Left lung (tissue), 10 donors: ENCODE data around the gene ABCD1. TPM values are rescaled to one million over a fixed set of nuclear protein-coding genes. Genes with fewer than 3 reads are reported as not detected.

ENCODE experiments used
- ATAC-seq: fragments of 200-7000 bp; cut with Tn5 transposase; one replicate; pipeline ENCODE4 v1.9.1; 2020; ENCODE audit warnings: moderate library complexity
- DNase-seq, 4 donors: peaks; one replicate each; pipeline ENCODE4 v3.0.0-alpha.2; 2013 to 2020
- H3K27ac ChIP-seq, 2 donors: fragments of 200-600 bp; sonication (generic) in 1 of 2; one replicate each; pipeline versions ENCODE4 v1.5.0 to v1.8.0; 2020 to 2021
- H3K27me3 ChIP-seq, 2 donors: fragments of 200-600 bp; sonication (generic) in 1 of 2; one replicate each; pipeline versions ENCODE4 v1.5.0 to v1.8.0; 2020 to 2021
- H3K36me3 ChIP-seq, 2 donors: fragments of 200-600 bp; sonication (generic) in 1 of 2; one replicate each; pipeline versions ENCODE4 v1.5.0 to v1.8.0; 2020 to 2021
- H3K4me1 ChIP-seq, 2 donors: fragments of 200-600 bp; one replicate each; pipeline ENCODE4 v1.8.0; 2021
- H3K4me3 ChIP-seq, 2 donors: fragments of 200-600 bp; sonication (generic) in 1 of 2; one replicate each; pipeline versions ENCODE4 v1.5.0 to v1.8.0; 2020 to 2021; ENCODE audit warnings: mild to moderate bottlenecking in 1 of 2
- H3K9me3 ChIP-seq, 2 donors: fragments of 200-600 bp; sonication (generic) in 1 of 2; one replicate each; pipeline versions ENCODE4 v1.5.0 to v1.8.0; 2020 to 2021
- CTCF ChIP-seq, 2 donors: fragments of 200-600 bp; sonication (generic) in 1 of 2; IDR thresholded peaks; one replicate each; pipeline versions ENCODE4 v1.5.0 to v1.8.0; 2021; ENCODE audit warnings: antibody characterized with exemption in 2 of 2
- intact Hi-C, 2 donors: fragments of 100-400 bp; cut with DNase I; formaldehyde crosslinking; loops; one replicate each; pipeline versions ENCODE4 v1.11.2 to v1.14.2; 2022
- polyA plus RNA-seq, 6 donors: library from polyadenylated mRNA; unstranded; fragments of 120-200 nt; gene quantifications; one replicate each; pipeline ENCODE4 v1.2.1, GENCODE V29; 2013; ENCODE audit not compliant: insufficient read length in 6 of 6
- total RNA-seq, 2 donors: library from RNA; stranded (reverse); fragmentation: NEBNext Ultra II Directional; extraction: Animal tissue kit (Norgen Biotek cat#: 25700); gene quantifications; one replicate each; pipeline ENCODE4 v1.2.1, GENCODE V29; 2021
- donor health status: DM: no; HTN: yes; CAD: no.
- donor health status: DM: no; HTN: no; CAD: no.

ABCD1 gene
- total and polyA plus RNA-seq, 8 donors = 6.5 to 18.5 (median 10.0) TPM

GRCh38 chrX:153731117-153731844, 6.6 kb downstream of the ABCD1 start:
- Histone ChIP-seq H3K9me3 (no peaks in the 10 kb centered on the region), H3K4me1 (peaks cover 9 to 27% of the 10 kb centered on the region in 2 donors), H3K36me3 (peaks cover 0 to 8% of the 10 kb centered on the region in 2 donors), H3K27me3 (no peaks in the 10 kb centered on the region), H3K27ac (no peak overlapping the region), H3K4me3 (no peak overlapping the region)
- no peak for DNase-seq
- no peak for ATAC-seq
- no peak for TF ChIP-seq CTCF (IDR thresholded peaks at IDR 0.05)
- intact Hi-C loops = no loop called here

- H3K36me3 ChIP-seq = peaks cover 0 to 14% of the 10 kb centered on the region in 2 donors
- intact Hi-C loops = no loop called here
- peak overlapping the region in 1 of 2 donors; percentile 50 for H3K27ac ChIP-seq
- H3K4me3 ChIP-seq = no peak overlapping the region
- no peak for TF ChIP-seq CTCF (IDR thresholded peaks at IDR 0.05)
- peaks cover 9 to 22% of the 10 kb centered on the region in 2 donors for H3K4me1 ChIP-seq
- no peaks in the 10 kb centered on the region for H3K27me3 ChIP-seq
- ATAC-seq (no peak), DNase-seq (no peak)
- H3K9me3 ChIP-seq = no peaks in the 10 kb centered on the region
Observed at GRCh38 chrX:153731845-153732215, 7.2 kb downstream of the ABCD1 start.

- intact Hi-C loops = no loop called here
- H3K4me1 ChIP-seq = peaks cover 5 to 16% of the 10 kb centered on the region in 2 donors
- DNase-seq (no peak), ATAC-seq (peak; percentile 27)
- H3K27me3 ChIP-seq = no peaks in the 10 kb centered on the region
- no peaks in the 10 kb centered on the region for H3K9me3 ChIP-seq
- peak overlapping the region in 1 of 2 donors; percentile 50 for H3K27ac ChIP-seq
- no peak overlapping the region for H3K4me3 ChIP-seq
- TF ChIP-seq CTCF (IDR thresholded peaks at IDR 0.05) = no peak
- H3K36me3 ChIP-seq = peaks cover 0 to 19% of the 10 kb centered on the region in 2 donors
Observed at GRCh38 chrX:153732401-153732800, 7.7 kb downstream of the ABCD1 start.

GRCh38 chrX:153733651-153734240, 9.1 kb downstream of the ABCD1 start:
- DNase-seq (no peak), ATAC-seq (no peak)
- TF ChIP-seq CTCF (IDR thresholded peaks at IDR 0.05) = no peak
- Histone ChIP-seq H3K27me3 (no peaks in the 10 kb centered on the region), H3K9me3 (no peaks in the 10 kb centered on the region), H3K4me1 (peaks cover 0 to 3% of the 10 kb centered on the region in 2 donors), H3K4me3 (no peak overlapping the region), H3K36me3 (peaks cover 0 to 30% of the 10 kb centered on the region in 2 donors), H3K27ac (no peak overlapping the region)
- intact Hi-C loops = no loop called here

GRCh38 chrX:153734871-153735270, 10.2 kb downstream of the ABCD1 start:
- no peak overlapping the region for H3K27ac ChIP-seq
- intact Hi-C loops = no loop called here
- TF ChIP-seq CTCF (IDR thresholded peaks at IDR 0.05) = no peak

More at GRCh38 chrX:153734871-153735270, 10.2 kb downstream of the ABCD1 start:
- Histone ChIP-seq H3K4me1 (peaks cover 0 to 3% of the 10 kb centered on the region in 2 donors), H3K9me3 (no peaks in the 10 kb centered on the region), H3K27me3 (no peaks in the 10 kb centered on the region), H3K36me3 (peaks cover 0 to 29% of the 10 kb centered on the region in 2 donors), H3K4me3 (no peak overlapping the region)
- ATAC-seq (no peak), DNase-seq (no peak)
